Endometrium (tissue), 2 donors: Measurements from ENCODE around the gene ODAD4.

Experiments used
- FAIRE-seq: peaks from 2 replicates; lab custom pipeline; 2012; peaks lifted over from hg19 to GRCh38; lab: Jason Lieb, UNC
- donor health status: control.
- donor health status: control.

The ODAD4 gene

GRCh38 chr17:41972571-41973407 is 42.4 kb downstream of the ODAD4 start:
- no peak for FAIRE-seq

DNA sequence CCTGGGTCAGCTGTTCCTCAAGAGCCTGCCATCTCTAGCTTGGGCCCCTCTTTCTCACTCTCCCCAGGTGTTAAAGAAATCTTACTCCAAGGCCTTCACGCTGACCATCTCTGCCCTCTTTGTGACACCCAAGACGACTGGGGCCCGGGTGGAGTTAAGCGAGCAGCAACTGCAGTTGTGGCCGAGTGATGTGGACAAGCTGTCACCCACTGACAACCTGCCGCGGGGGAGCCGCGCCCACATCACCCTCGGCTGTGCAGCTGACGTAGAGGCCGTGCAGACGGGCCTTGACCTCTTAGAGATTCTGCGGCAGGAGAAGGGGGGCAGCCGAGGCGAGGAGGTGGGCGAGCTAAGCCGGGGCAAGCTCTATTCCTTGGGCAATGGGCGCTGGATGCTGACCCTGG is 43.0 kb downstream of the ODAD4 start:
- no peak for FAIRE-seq

- FAIRE-seq: no peak
Observed at GRCh38 chr17:41974031-41974430, 43.6 kb downstream of the ODAD4 start.

GRCh38 chr17:41974658-41975057 is 44.2 kb downstream of the ODAD4 start:
- FAIRE-seq: no peak

- no peak for FAIRE-seq
Observed at GRCh38 chr17:41975099-41976083, 45.0 kb downstream of the ODAD4 start.

GRCh38 chr17:41976142-41976768 is 45.8 kb downstream of the ODAD4 start:
- no peak for FAIRE-seq

DNA sequence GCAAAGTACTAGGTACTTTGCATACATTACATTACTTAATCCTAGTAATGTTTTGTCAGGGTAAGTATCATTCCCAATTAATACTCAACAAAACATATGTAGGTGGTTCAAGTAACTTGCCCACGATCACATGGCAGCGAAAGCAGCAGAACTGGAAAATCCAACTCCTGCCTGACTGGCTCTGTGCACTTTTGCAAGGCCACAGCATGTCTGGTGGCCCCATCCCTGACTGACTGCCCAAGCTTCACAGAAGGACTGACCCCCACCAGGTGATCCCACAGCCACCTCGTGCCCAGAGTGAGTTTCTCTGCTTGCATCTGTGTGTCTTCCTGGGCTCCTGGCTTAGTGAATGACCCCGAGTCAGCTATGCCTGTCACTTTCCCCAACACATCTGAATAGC is 47.6 kb downstream of the ODAD4 start:
- FAIRE-seq: no peak

DNA sequence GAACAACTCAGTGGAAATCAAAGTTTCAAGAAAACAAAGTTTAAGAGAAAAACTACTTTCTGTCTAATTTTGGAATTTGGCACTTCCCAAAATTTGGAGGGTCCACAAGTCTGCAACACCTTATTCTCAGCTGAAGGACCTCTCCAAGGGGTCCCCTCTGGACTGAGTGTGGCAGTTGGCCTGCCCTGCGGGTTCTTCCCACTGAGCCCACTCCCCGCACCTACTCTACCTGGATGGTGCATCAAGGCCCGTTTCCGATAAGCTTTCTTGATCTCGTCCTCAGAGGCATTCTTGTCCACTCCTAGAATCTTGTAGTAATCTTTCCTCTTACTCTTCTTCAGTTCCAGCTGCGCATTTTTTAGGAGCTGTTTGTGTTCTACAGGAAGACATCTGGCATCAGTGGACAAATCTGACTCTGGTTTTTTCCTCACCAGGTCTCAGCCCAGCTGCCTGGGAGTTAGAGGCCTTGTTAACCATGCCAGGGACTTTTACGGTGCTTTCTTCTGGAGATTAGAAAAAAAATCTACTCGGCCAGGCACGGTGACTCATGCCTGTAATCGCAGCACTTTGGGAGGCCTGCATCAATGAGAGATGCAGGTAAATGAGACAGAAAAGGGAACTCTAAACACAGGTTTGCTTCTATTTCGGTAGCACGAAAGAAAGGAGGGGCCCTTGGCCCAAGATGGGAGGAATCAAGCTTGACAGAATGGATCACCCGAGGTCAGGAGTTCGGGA is 51.8 kb downstream of the ODAD4 start:
- no peak for FAIRE-seq

- no peak for FAIRE-seq
Observed at GRCh38 chr17:41984454-41984853, 54.0 kb downstream of the ODAD4 start.

DNA sequence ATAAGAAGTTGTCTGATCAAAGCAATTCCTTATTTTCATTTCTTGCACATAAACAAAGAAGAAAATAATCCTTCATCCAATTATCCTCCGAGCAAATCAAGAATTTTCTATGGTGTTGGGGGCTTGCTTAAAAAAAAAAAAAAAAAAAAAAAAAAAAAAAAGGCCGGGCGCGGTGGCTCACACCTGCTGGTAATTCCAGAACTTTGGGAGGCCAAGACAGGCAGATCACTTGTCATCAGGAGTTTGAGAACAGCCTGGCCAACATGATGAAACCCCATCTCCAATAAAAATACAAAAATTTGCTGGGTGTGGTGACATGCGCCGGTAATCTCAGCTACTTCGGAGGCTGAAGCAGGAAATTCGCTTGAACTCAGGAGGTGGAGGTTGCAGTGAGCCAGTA is 55.5 kb downstream of the ODAD4 start:
- FAIRE-seq: no peak

DNA sequence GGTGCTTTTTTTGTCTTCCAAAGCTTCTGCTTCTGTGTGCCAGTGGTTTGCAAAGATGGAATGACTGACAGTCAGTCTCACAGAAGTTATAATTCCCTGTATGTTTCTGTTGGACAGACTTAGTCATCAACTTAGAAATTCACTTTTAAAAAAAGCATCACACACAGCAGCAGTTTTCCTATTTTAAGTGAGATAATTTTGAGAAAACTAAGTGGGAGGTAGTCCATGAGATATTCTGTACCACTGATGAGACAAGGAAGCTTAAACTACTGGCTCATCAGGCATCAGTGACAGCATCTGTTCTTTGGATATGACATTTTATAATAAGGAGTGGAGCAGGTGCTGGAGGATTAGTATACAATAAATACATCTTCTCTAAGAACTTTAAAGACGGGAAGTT is 56.2 kb downstream of the ODAD4 start:
- FAIRE-seq: no peak

GRCh38 chr17:41987642-41988041 is 57.2 kb downstream of the ODAD4 start:
- no peak for FAIRE-seq

GRCh38 chr17:41988418-41988817 is 58.0 kb downstream of the ODAD4 start:
- no peak for FAIRE-seq

DNA sequence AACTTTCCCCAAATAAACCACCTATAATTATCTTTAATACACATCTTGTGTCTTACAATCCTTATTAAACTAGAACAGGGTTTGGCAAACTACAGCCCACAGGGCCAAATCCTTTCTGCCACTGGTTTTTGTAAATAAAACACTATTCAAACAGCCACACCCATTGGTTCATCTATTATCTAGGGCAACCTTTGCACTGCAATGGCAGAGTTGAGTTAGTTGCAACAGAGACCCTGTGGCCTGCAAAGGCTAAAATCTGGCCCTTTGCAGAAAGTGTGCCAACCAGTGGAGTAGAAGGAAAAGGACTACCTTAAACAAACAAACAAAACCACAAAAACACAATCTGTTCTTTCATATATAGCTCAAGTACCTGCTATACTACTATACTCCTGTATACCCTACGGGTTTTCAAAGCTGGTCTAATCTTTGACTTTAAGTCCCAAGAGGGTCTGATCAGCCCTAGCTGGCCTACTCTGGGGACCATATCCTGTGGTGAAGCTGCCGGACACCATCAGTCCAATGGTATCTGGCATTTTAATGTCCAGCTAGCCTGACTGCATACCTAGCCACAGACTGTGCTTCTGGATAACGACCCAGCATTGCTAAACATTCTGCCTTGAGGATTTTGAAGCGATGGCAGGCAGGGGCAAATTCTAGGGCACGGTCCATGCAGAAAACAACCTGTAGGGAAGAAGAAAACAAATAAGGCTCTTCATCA is 59.4 kb downstream of the ODAD4 start:
- FAIRE-seq: no peak

DNA sequence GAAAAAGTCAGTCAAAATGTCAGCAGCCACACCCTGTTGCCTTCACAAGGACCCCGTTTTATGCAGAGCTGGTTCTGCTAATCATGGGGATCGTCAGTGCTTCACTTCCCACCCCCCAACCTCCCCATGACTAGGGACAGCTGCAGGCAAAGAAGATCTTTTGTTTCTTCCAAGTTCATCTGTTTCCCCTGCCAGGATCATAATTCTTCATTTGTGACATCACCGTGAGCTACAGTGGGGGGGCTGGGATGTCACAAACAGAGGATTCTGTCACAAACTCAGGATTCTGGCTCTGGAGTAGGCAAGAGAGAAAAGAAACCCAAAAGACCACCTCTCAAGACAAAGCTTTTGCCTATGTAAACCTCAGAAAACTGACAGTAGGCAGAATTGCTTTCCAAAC is 62.2 kb downstream of the ODAD4 start:
- no peak for FAIRE-seq

GRCh38 chr17:41996855-41997164 is 66.4 kb downstream of the ODAD4 start:
- no peak for FAIRE-seq

DNA sequence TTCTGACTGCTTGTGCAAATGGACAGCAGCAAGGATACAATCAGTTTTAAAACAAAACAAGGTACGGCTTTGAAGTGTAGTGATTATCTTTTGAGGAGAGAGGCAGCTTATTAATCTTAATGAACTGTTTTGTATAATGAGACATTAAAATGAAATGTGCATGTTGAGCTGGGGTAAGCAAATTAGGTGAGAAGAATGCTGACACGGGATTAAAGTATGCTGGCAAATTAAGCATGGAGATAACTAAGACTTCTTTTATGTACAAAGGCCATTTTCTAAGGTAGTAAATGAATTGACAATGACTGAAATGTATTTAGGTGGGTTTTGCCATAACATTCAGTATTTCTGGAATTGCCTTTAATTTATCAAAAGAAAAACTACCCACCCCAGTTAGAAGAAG is 68.1 kb downstream of the ODAD4 start:
- no peak for FAIRE-seq

- no peak for FAIRE-seq
Observed at GRCh38 chr17:42000413-42001133, 70.2 kb downstream of the ODAD4 start.

DNA sequence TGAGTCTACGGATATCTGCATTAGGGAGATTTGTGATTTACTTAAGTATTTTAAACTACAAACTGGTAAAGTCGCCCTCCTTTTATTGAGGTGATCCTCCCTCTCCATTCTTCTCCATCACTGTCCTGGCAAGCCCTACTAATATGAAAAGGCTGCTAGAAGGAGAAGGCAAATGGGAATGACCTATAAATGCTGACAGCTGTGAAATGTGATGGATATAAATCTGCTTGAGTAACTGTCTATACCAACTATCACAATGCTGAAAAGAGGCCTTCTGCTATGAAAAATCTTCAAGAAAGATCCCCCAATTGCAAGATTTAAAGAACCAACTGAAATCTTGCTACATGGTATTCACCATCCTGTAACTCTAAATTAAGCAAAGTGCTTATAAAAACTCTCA is 71.3 kb downstream of the ODAD4 start:
- FAIRE-seq: no peak

- no peak for FAIRE-seq
Observed at GRCh38 chr17:42002175-42002791, 71.9 kb downstream of the ODAD4 start.
